Activated B cell treated with CpG ODN at 0.5 μM for 24 hours (primary cell): Measurements from ENCODE around the gene SH3PXD2A. TPM values are rescaled to one million over a fixed set of nuclear protein-coding genes. Genes with fewer than 3 reads are reported as not detected.

Experiments
- ATAC-seq: fragments of 200-7000 bp; cut with Tn5 transposase; one replicate; pipeline ENCODE4 v1.10.0; 2021; ENCODE audit warnings: low read depth, mild to moderate bottlenecking, moderate library complexity
- CTCF ChIA-PET: fragments of 350-600 bp; sonication (Branson Sonifier 250); formaldehyde crosslinking; loops from one replicate; lab custom pipeline; 2021; ENCODE audit warnings: antibody characterized with exemption; lab: Charles Lee
- POLR2A ChIA-PET: fragments of 350-600 bp; sonication (Branson Sonifier 250); formaldehyde crosslinking; loops from one replicate; lab custom pipeline; 2021; ENCODE audit warnings: antibody characterized with exemption; lab: Charles Lee
- DNase-seq: peaks from one replicate; pipeline ENCODE4 v3.0.0; 2022
- H3K27ac Mint-ChIP-seq: one replicate; pipeline ENCODE4 v1.8.0; 2020; ENCODE audit warnings: mixed read lengths
- H3K27me3 Mint-ChIP-seq: one replicate; pipeline ENCODE4 v1.8.0; 2021; ENCODE audit warnings: mixed read lengths
- H3K36me3 Mint-ChIP-seq: one replicate; pipeline ENCODE4 v1.8.0; 2021; ENCODE audit warnings: low read depth, mixed read lengths
- H3K4me1 Mint-ChIP-seq: one replicate; pipeline ENCODE4 v1.8.0; 2021; ENCODE audit warnings: mixed read lengths
- H3K4me3 Mint-ChIP-seq: one replicate; pipeline ENCODE4 v1.8.0; 2020; ENCODE audit warnings: mild to moderate bottlenecking, mixed read lengths
- H3K9me3 Mint-ChIP-seq: one replicate; pipeline ENCODE4 v1.8.0; 2020; ENCODE audit warnings: mixed read lengths
- CTCF ChIP-seq: fragments of 200-600 bp; IDR thresholded peaks from one replicate; pipeline ENCODE4 v1.8.0; 2022; ENCODE audit warnings: antibody characterized with exemption, mild to moderate bottlenecking
- intact Hi-C: fragments of 100-400 bp; cut with micrococcal nuclease; formaldehyde crosslinking; loops from one replicate; pipeline ENCODE4 v1.15.1; 2024
- total RNA-seq: library from RNA; stranded (reverse); gene quantifications from 2 replicates; pipeline ENCODE4 v1.2.3, GENCODE V29; 2022

Gene SH3PXD2A
- total RNA-seq, 1 donor from 2014 or later, result 18.2 TPM

GRCh38 chr10:103737735-103738367 lies 117.5 kb downstream of the SH3PXD2A start:
- ATAC-seq (no peak), DNase-seq (no peak)
- Mint-ChIP-seq H3K4me1 (no peaks in the 10 kb centered on the region), H3K9me3 (no peaks in the 10 kb centered on the region), H3K36me3 (no peaks in the 10 kb centered on the region), H3K4me3 (no peak overlapping the region), H3K27me3 (peaks cover 7% of the 10 kb centered on the region), H3K27ac (no peak overlapping the region)
- intact Hi-C loops, result no loop called here
- TF ChIP-seq CTCF, result no peak
- POLR2A ChIA-PET, result no interaction called here
- CTCF ChIA-PET, result no interaction called here

- H3K4me1 Mint-ChIP-seq, result no peaks in the 10 kb centered on the region
- no peak for ATAC-seq
- ChIA-PET CTCF (no interaction called here), POLR2A (no interaction called here)
- intact Hi-C loops, result no loop called here
- TF ChIP-seq CTCF, result no peak
- H3K9me3 Mint-ChIP-seq, result no peaks in the 10 kb centered on the region
- no peak for DNase-seq
- no peaks in the 10 kb centered on the region for H3K36me3 Mint-ChIP-seq
- H3K4me3 Mint-ChIP-seq, result no peak overlapping the region
- H3K27ac Mint-ChIP-seq, result no peak overlapping the region
- peaks cover 12% of the 10 kb centered on the region for H3K27me3 Mint-ChIP-seq
Measured at GRCh38 chr10:103736763-103737162, 118.6 kb downstream of the SH3PXD2A start.

GRCh38 chr10:103736044-103736443 lies 119.3 kb downstream of the SH3PXD2A start:
- Mint-ChIP-seq H3K36me3 (no peaks in the 10 kb centered on the region), H3K27ac (no peak overlapping the region), H3K27me3 (peaks cover 12% of the 10 kb centered on the region), H3K4me1 (no peaks in the 10 kb centered on the region), H3K4me3 (no peak overlapping the region), H3K9me3 (no peaks in the 10 kb centered on the region)
- CTCF ChIA-PET, result no interaction called here
- intact Hi-C loops, result no loop called here
- DNase-seq (no peak), ATAC-seq (no peak)
- POLR2A ChIA-PET, result interaction anchor here (0.7 kb wide), 1 partner anchor 46 kb away, joined by 5 read pairs; no protein-coding TSS in a partner anchor
- TF ChIP-seq CTCF, result no peak

- ATAC-seq (no peak), DNase-seq (no peak)
- H3K9me3 Mint-ChIP-seq, result no peaks in the 10 kb centered on the region
- H3K27me3 Mint-ChIP-seq, result peaks cover 16% of the 10 kb centered on the region
- H3K27ac Mint-ChIP-seq, result no peak overlapping the region
- no peaks in the 10 kb centered on the region for H3K36me3 Mint-ChIP-seq
- ChIA-PET POLR2A (no interaction called here), CTCF (no interaction called here)
- no peak overlapping the region for H3K4me3 Mint-ChIP-seq
- intact Hi-C loops, result no loop called here
- no peak for TF ChIP-seq CTCF
- no peaks in the 10 kb centered on the region for H3K4me1 Mint-ChIP-seq
Measured at GRCh38 chr10:103734731-103735130, 120.6 kb downstream of the SH3PXD2A start.

- no peak for TF ChIP-seq CTCF
- ChIA-PET CTCF (interaction anchor here (0.6 kb wide), 1 partner anchor 428 kb away, joined by 3 read pairs; no protein-coding TSS in a partner anchor), POLR2A (no interaction called here)
- ATAC-seq, result no peak
- no peaks in the 10 kb centered on the region for H3K9me3 Mint-ChIP-seq
- no peaks in the 10 kb centered on the region for H3K4me1 Mint-ChIP-seq
- no peak for DNase-seq
- H3K36me3 Mint-ChIP-seq, result no peaks in the 10 kb centered on the region
- no peak overlapping the region for H3K27ac Mint-ChIP-seq
- H3K4me3 Mint-ChIP-seq, result no peak overlapping the region
- H3K27me3 Mint-ChIP-seq, result peaks cover 16% of the 10 kb centered on the region
- intact Hi-C loops, result no loop called here
Measured at GRCh38 chr10:103733045-103733419, 122.3 kb downstream of the SH3PXD2A start.
